H1 (cell line): ENCODE measurements around the gene KCTD15. TPM values are rescaled to one million over a fixed set of nuclear protein-coding genes. Genes with fewer than 3 reads are reported as not detected.

Source experiments
- CTCF ChIP-seq, 3 experiments: IDR thresholded peaks; 1 replicate in 2 of 3; 2 replicates in 1 of 3; pipeline versions ENCODE4 v1.5.1 to v1.6.1; 2011; ENCODE audit warnings: low read length in 3 of 3, mild to moderate bottlenecking in 3 of 3, inconsistent platforms in 2 of 3, low read depth in 1 of 3, moderate library complexity in 1 of 3; ENCODE audit not compliant: insufficient read depth in 1 of 3; ENCODE audit errors: control extremely low read depth in 1 of 3
- MAFK ChIP-seq: IDR thresholded peaks from 2 replicates; pipeline ENCODE4 v1.6.1; 2012; ENCODE audit warnings: low read depth, mild to moderate bottlenecking, improper control_type of control experiment, low read length
- SAP30 ChIP-seq: fragments of 300-600 bp; sonication (generic); IDR thresholded peaks from 2 replicates; pipeline ENCODE4 v1.7.1; 2012; ENCODE audit warnings: low read length, moderate library complexity, mild to moderate bottlenecking, inconsistent platforms; ENCODE audit not compliant: insufficient read depth, insufficient replicate concordance
- polyA plus RNA-seq, 7 experiments: library from polyadenylated mRNA; depleted of rRNA in 3 of 7; stranded (reverse) in 5 of 7; unstranded in 2 of 7; fragments of >200 nt in 5 of 7; fragments of 200-250 nt in 2 of 7; gene quantifications; 1 replicate in 5 of 7; 2 replicates in 1 of 7; 4 replicates in 1 of 7; pipeline versions ENCODE4 v1.2.1 to v1.2.3, GENCODE V29; 2011 to 2013; ENCODE audit warnings: missing spikeins in 2 of 7, mixed read lengths in 2 of 7
- total RNA-seq: library from RNA; stranded (reverse); fragmentation: NEBNext Ultra II Directional; extraction: Animal tissue kit (Norgen Biotek cat#: 25700); gene quantifications from 2 replicates; pipeline ENCODE4 v1.2.1, GENCODE V29; 2021

The KCTD15 gene
- total and polyA plus RNA-seq, 2 of the 8 experiments (the other 6 are each of a cell fraction or from before 2014, with no cell fraction given) = 25.1 to 27.0 TPM

DNA sequence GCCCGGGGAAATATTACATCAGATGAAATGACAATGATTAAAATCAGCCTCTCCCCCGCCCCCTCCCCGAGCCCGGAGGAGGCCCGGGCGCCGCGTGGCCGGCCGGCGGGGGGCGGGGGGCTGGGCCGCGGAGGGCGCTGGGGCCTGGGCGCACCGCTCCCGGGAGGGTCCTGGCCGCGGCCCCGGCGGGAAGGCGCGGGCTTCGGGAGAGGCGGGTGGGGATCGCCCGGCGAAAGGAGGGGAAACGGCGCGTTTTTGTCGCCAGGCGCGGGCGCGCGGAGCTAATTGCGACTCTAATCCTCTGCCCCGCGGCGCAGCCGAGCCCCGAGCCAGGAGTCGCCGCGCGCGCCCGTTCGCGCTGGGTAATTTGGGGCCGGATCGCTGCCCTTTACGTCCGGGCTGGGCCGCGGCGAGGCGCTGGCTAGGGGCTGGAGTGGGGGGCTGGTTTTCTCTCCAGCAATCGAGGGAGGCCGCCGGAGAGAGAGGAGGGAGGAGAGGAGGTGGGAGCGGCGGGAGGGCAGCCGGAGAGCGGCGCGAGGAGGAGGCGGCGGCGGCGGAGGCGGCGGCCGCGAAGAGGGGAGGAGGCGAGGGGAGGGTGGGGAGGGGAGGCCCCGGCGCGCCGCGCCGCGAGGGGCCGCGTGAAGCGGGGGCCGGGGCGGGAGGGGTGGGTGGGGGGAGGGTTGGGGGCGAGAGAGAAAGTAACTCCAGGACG is at the start of gene KCTD15 (continued):
- TF ChIP-seq MAFK = no peak
- TF ChIP-seq CTCF (IDR thresholded peaks at IDR 0.05; ENCODE audit: control extremely low read depth in 1 of 3, insufficient read depth in 1 of 3, low read depth in 1 of 3, low read length in 3 of 3) = no peak
- no peak for TF ChIP-seq SAP30
- TF ChIP-seq, all 59 proteins: peak for 3
